Chondrocyte (in vitro differentiated cells): Measurements from ENCODE around the gene COL8A1. TPM values are rescaled to one million over a fixed set of nuclear protein-coding genes. Genes with fewer than 3 reads are reported as not detected.

Experiments
- DNase-seq: peaks from one replicate; pipeline ENCODE4 v3.0.0; 2021; ENCODE audit warnings: mixed read lengths, low spot score
- H3K27ac Mint-ChIP-seq: one replicate; pipeline ENCODE4 v1.8.0; 2021; ENCODE audit warnings: mild to moderate bottlenecking, moderate library complexity, mixed read lengths; ENCODE audit not compliant: unreplicated experiment
- H3K27me3 Mint-ChIP-seq: 2 replicates; pipeline ENCODE4 v1.8.0; 2021; ENCODE audit warnings: low read depth, mixed read lengths
- H3K36me3 Mint-ChIP-seq: 2 replicates; pipeline ENCODE4 v1.8.0; 2021; ENCODE audit warnings: low read depth, mixed read lengths
- H3K4me1 Mint-ChIP-seq: 2 replicates; pipeline ENCODE4 v1.8.0; 2021; ENCODE audit warnings: low read depth, mild to moderate bottlenecking, mixed read lengths
- H3K4me3 Mint-ChIP-seq: one replicate; pipeline ENCODE4 v1.8.0; 2021; ENCODE audit warnings: mild to moderate bottlenecking, moderate library complexity, mixed read lengths; ENCODE audit not compliant: unreplicated experiment
- H3K9me3 Mint-ChIP-seq: 2 replicates; pipeline ENCODE4 v1.8.0; 2021; ENCODE audit warnings: low read depth, mixed read lengths
- CTCF ChIP-seq: fragments of 200-600 bp; sonication (generic); IDR thresholded peaks from 2 replicates; pipeline ENCODE4 v1.5.0; 2021; ENCODE audit warnings: antibody characterized with exemption, mild to moderate bottlenecking, moderate library complexity
- total RNA-seq: library from RNA; stranded (reverse); gene quantifications from 3 replicates; pipeline ENCODE4 v1.2.1, GENCODE V29; 2021

Gene COL8A1
- total RNA-seq, 1 donor from 2014 or later, result 2,343 TPM

- H3K27me3 Mint-ChIP-seq, result no peaks in the 10 kb centered on the region
- no peak for TF ChIP-seq CTCF
- DNase-seq, result no peak
- H3K4me1 Mint-ChIP-seq, result peaks cover 98% of the 10 kb centered on the region
- no peaks in the 10 kb centered on the region for H3K9me3 Mint-ChIP-seq
- H3K36me3 Mint-ChIP-seq, result peaks cover 27% of the 10 kb centered on the region
- peak overlapping the region; percentile 85 for H3K27ac Mint-ChIP-seq
- H3K4me3 Mint-ChIP-seq, result peak overlapping the region; percentile 3
Observed at GRCh38 chr3:99760031-99760430, 121.6 kb downstream of the COL8A1 start.

GRCh38 chr3:99760629-99761028 is 122.2 kb downstream of the COL8A1 start:
- Mint-ChIP-seq H3K36me3 (peaks cover 25% of the 10 kb centered on the region), H3K4me1 (peaks cover 99% of the 10 kb centered on the region), H3K27ac (peak overlapping the region; percentile 85), H3K27me3 (no peaks in the 10 kb centered on the region), H3K9me3 (no peaks in the 10 kb centered on the region), H3K4me3 (no peak overlapping the region)
- DNase-seq, result no peak
- no peak for TF ChIP-seq CTCF

- H3K36me3 Mint-ChIP-seq, result peaks cover 21% of the 10 kb centered on the region
- H3K27me3 Mint-ChIP-seq, result no peaks in the 10 kb centered on the region
- peaks cover 96% of the 10 kb centered on the region for H3K4me1 Mint-ChIP-seq
- peak overlapping the region; percentile 85 for H3K27ac Mint-ChIP-seq
- TF ChIP-seq CTCF, result no peak
- no peaks in the 10 kb centered on the region for H3K9me3 Mint-ChIP-seq
- DNase-seq, result no peak
- no peak overlapping the region for H3K4me3 Mint-ChIP-seq
Observed at GRCh38 chr3:99761415-99762165, 123.2 kb downstream of the COL8A1 start.

- DNase-seq, result no peak
- peak overlapping the region; percentile 85 for H3K27ac Mint-ChIP-seq
- TF ChIP-seq CTCF, result no peak
- peaks cover 96% of the 10 kb centered on the region for H3K4me1 Mint-ChIP-seq
- H3K27me3 Mint-ChIP-seq, result no peaks in the 10 kb centered on the region
- H3K9me3 Mint-ChIP-seq, result no peaks in the 10 kb centered on the region
- H3K4me3 Mint-ChIP-seq, result no peak overlapping the region
- H3K36me3 Mint-ChIP-seq, result peaks cover 25% of the 10 kb centered on the region
Observed at GRCh38 chr3:99762901-99763300, 124.5 kb downstream of the COL8A1 start.

- peaks cover 21% of the 10 kb centered on the region for H3K36me3 Mint-ChIP-seq
- peaks cover 96% of the 10 kb centered on the region for H3K4me1 Mint-ChIP-seq
- no peaks in the 10 kb centered on the region for H3K27me3 Mint-ChIP-seq
- no peak for TF ChIP-seq CTCF
- H3K4me3 Mint-ChIP-seq, result no peak overlapping the region
- no peak for DNase-seq
- H3K9me3 Mint-ChIP-seq, result no peaks in the 10 kb centered on the region
- H3K27ac Mint-ChIP-seq, result no peak overlapping the region
Observed at GRCh38 chr3:99764377-99764776, 126.0 kb downstream of the COL8A1 start.
